ENCODE results near the gene BRCA1.

The BRCA1 gene

GRCh38 chr17:43024407-43025289, 100.5 kb downstream of the BRCA1 start, which contains the start of gene RND2:
Gene RND2 (plus strand): TSS chr17:43025231. CDS start chr17:43025348, 117 bp downstream.
- peak; percentile 97 for DNase-seq

DNA sequence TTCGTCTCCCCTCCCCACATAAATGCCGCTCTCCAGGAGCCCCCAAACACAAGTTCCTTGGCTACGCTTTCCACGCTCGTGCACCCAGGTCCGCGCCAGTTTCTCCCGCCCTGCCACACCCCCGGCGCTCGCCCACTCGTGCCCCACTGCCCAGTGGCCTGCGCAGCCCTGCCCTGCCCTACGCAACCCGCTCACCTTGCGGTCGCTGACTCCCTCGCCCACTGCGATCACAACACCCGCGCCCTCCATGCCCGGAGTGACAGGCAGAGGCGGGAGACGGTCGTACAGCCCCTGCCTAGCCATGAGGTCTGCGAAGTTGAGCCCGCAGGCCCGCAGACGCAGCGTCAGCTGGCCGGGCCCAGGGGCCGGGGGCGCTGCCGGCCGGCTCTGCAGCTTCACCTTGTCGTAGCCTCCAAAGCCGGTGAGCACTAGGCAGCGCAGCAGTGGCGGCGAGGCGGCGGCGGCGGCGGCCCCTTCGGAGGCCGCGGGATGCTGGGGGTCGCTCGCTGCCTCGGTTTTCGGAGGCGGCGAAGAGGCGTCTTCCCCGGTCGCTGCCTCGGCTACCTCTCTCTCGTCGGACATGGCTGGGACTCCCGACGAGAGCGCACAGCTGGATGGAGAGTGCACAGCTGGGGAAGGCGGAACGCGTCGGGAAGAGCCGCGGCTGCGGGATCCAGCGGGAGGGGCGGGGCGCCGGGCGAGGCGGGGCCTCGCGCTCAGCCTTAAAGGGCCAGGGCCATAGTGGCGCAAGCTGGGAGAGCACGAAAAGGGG, 103.2 kb downstream of the BRCA1 start, which contains the start of gene VAT1:
TSS of gene VAT1 (minus strand) at position 645 of the 772 bp plus-strand sequence. CDS start at position 582, 63 bp downstream.
- DNase-seq = peak; percentile 86

DNA sequence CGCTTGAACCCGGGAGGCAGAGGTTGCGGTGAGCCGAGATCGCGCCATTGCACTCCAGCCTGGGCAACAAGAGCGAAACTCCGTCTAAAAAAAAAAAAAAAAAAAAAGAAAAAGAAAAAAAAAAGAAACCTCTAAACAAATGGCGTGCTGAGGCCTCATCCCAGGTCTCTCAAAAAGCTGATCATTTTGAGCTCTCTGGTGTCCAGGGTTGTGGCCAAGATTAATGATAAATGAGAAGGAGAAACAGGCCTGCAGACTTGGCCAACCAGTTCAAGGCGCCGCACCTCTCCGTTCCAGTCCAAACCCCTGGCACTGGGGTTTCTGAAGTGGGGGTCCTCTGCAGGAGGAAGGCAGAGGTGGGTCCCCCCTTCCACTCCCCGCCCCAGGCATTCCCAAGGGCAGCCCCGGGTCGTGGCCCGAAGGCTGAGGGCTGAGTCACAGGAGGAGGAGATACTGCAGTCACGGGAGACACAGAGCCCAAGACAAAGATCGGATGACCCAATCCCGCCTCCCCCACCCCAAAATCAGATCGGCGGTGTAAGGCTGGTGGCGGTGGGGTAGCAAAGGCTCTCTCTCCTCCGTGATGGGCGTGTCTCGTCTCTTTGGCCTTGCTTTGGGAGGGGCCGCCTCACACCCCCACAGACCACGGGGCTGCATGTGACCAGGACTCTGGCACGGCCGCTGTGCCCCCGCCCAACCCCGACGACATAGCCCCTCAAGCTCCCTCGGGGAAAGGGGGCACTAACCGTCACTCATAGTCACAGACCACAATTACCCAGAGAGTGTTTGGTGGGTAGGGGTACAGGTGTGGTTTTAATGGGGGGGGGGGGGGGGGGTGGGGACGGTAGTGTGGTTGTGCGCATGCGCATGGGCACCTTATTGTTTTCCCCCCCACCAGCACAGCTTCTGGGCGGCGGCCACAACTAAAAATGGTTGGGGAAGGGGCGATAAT, 104.1 kb downstream of the BRCA1 start:
- peak; percentile 90 for DNase-seq

GRCh38 chr17:43020030-43020621, 105.0 kb downstream of the BRCA1 start:
- no peak for DNase-seq

DNA sequence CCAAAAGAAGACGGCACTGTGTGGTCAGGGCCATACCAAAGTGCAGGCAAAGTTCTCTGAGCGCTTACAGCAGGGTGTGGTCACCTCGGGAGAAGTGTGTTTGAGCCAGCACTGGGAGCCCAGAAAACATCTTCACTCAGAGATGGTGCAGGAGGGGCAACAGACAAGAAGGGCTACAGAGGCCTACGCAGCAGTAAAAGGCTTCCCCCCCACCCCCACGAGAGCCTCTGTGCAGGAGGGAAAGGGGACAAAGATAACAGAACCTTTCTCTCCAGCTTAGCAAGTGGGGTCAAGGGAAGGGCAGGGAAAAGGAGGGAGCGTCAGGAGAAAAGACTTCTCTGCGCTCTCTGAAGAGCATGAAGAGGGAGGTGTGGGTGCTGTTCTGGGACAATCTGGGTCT, 105.7 kb downstream of the BRCA1 start:
- DNase-seq = peak; percentile 75

- DNase-seq = peak; percentile 82
Measured at GRCh38 chr17:43018932-43019331, 106.2 kb downstream of the BRCA1 start.

- DNase-seq = peak; percentile 50
Measured at GRCh38 chr17:43018008-43018853, 106.9 kb downstream of the BRCA1 start.

DNA sequence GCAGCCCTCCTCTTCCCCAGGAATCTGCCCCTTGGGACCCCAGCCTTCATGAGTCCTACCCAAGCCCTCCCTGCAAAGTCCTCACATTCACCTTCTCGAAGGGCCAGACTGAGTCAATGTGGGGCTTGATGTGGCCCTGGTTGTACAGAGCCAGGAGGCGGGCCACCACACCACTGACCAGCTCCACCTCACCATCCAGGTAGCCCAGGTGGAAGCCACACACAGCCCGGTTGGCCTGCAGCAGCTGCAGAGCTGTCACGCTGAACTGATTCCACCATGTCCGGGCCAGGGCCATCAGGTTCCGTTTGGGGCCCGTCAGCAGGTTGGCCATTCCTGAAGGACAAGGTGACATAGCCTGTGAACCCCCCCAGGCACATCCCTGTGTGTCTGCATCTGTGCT, 108.9 kb downstream of the BRCA1 start:
- no peak for DNase-seq

DNA sequence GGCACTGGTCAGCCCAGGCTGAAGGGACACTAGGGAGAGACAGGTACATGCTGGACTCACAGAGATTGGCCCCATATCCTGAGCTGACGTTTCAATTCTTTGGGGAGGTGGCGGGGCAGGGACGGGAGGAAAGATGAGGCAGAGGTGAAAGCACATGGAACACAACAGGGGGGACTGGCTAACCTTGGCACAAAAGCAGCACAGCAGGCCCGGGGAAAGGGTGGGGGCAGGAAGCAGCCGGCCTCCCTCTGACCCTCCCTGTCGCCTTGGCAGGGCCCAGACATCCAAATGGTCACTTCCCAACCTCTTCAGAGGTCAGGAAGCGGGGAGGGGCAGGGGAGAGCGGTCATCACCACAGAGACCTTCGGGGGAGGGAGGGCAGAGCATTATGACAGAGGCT, 109.6 kb downstream of the BRCA1 start:
- no peak for DNase-seq

GRCh38 chr17:43014649-43015542, 110.3 kb downstream of the BRCA1 start:
- DNase-seq = no peak

GRCh38 chr17:43014020-43014648, 111.0 kb downstream of the BRCA1 start:
- no peak for DNase-seq

DNA sequence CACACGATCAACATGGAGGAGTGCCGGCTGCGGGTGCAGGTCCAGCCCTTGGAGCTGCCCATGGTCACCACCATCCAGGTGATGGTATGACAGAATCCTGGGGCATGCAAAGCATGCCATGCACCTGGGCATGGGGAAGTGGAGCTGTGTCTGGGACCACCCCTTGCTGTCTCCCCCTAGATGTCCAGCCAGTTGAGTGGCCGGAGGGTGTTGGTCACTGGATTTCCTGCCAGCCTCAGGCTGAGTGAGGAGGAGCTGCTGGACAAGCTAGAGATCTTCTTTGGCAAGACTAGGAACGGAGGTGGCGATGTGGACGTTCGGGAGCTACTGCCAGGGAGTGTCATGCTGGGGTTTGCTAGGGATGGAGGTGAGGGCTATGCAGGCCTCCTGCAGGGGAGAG, 111.9 kb downstream of the BRCA1 start:
- no peak for DNase-seq

DNA sequence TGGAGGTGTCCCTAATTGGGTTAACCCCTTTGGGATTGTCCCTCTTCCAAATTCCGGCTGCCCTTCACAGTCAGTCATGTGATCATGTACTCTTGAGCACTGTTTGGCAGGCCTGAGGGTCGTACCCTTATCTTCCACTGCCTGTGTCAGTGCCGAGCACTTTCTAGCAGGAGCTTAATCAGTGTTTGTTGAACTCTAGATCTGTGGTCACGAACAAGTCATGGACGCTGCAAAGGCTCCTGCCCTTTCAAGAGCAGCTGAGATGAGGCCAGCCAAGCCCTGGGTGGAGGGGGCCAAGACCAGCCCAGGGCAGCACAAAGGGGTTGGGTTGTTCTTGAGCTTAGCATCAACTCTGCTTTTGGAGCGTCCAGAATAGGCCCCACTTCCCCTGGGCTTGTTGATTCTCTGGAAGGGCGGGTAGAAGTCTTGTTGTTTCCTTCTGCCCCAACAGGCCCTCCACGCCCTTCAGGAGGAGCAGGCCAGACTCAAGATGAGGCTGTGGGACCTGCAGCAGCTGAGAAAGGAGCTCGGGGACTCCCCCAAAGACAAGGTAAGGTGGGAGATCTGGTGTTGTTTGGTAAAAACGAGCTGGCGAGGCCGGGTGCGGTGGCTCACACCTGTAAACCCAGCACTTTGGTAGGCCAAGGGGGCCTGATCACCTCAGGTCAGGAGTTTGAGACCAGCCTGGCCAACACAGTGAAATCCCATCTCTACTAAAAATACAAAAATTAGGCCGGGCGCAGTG, 113.3 kb downstream of the BRCA1 start:
- peak; percentile 79 for DNase-seq

GRCh38 chr17:43010667-43011308, 114.4 kb downstream of the BRCA1 start:
- DNase-seq = no peak

DNA sequence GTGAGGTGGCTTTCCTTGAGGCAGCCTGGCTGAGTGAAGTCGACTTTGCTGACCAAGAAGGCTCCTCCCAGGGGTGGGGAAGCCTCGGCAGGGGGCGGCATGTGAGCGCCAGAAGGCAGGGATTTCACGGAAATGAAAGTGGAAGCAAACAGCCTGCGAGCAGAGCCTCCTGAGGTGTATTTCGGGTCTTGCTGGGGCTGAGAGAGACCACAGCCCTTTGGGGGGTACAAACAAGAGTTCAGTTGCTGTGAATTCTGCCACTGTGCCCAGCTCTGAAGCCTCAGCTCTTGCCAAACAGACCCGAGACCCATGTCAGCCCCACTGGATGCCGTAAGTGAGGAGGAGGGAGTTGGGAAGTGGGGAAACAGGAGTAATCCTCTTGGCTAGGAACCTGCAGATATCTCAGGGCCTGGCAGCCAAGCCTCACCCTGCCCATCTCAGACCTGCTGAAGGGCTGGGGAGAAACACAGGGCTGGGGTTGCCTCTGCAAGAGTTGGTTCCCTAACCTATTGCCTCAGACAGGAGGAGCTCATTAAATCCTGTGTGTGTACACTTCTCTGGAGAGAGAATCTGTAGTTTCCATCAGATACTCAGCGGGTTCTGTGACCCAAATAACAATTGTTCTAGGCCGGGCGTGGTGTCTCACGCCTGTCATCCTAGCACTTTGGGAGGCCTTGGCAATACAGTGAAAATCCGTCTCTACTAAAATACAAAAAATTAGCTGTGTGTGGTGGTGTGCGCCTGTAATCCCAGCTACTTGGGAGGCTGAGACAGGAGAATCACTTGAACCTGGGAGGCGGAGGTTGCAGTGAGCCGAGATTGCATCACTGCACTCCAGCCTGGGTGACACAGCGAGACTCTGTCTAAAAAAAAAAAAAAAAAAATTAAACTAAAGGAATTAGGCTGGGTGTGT, 118.3 kb downstream of the BRCA1 start, which contains the start of gene IFI35:
TSS of gene IFI35 (plus strand) at position 146 of the 913 bp plus-strand sequence. CDS start at position 310, 164 bp downstream.
- DNase-seq = peak; percentile 92

GRCh38 chr17:43003542-43004172, 121.5 kb downstream of the BRCA1 start:
- peak; percentile 43 for DNase-seq

Measured in hematopoietic multipotent progenitor cell treated with erythropoietin and hydrocortisone succinate and interleukin-3 and kit ligand, for 6 days (in vitro differentiated cells).